Keratinocyte (primary cell): ENCODE measurements around the gene PPP1R1C. TPM values are rescaled to one million over a fixed set of nuclear protein-coding genes. Genes with fewer than 3 reads are reported as not detected.

Experiments used
- DNase-seq: peaks from one replicate; pipeline ENCODE4 v3.0.0-alpha.2; 2011; ENCODE audit warnings: low read depth, missing footprints, low spot score
- FAIRE-seq: peaks from 2 replicates; lab custom pipeline; 2011; peaks lifted over from hg19 to GRCh38; lab: Jason Lieb, UNC
- H2AFZ ChIP-seq: 2 replicates; pipeline ENCODE4 v1.6.0; 2012; ENCODE audit warnings: low read length, control low read depth, inconsistent platforms; ENCODE audit not compliant: control insufficient read depth
- H3K27ac ChIP-seq: 2 replicates; pipeline ENCODE4 v1.5.1; 2011; ENCODE audit warnings: low read length; ENCODE audit not compliant: control insufficient read depth, insufficient read depth
- H3K27me3 ChIP-seq: 3 replicates; pipeline ENCODE4 v1.6.0; 2011; ENCODE audit warnings: low read length; ENCODE audit not compliant: control insufficient read depth, insufficient read depth; ENCODE audit errors: extremely low read depth
- H3K36me3 ChIP-seq, 2 experiments: 2 replicates in 1 of 2; 3 replicates in 1 of 2; pipeline ENCODE4 v1.5.1; 2011; ENCODE audit warnings: low read length in 2 of 2, mild to moderate bottlenecking in 1 of 2; ENCODE audit not compliant: control insufficient read depth in 2 of 2, insufficient read depth in 2 of 2; ENCODE audit errors: extremely low read depth in 1 of 2
- H3K4me1 ChIP-seq: 3 replicates; pipeline ENCODE4 v1.5.1; 2011; ENCODE audit warnings: low read length; ENCODE audit not compliant: control insufficient read depth, insufficient read depth; ENCODE audit errors: extremely low read depth
- H3K4me2 ChIP-seq: 3 replicates; pipeline ENCODE4 v1.6.0; 2011; ENCODE audit warnings: low read depth, low read length; ENCODE audit not compliant: control insufficient read depth, insufficient read depth; ENCODE audit errors: extremely low read depth
- H3K4me3 ChIP-seq, 3 experiments: fragments of 200-600 bp in 1 of 3; sonication (generic) in 1 of 3; 2 replicates in 2 of 3; 3 replicates in 1 of 3; pipeline ENCODE4 v1.5.1; 2011 to 2016; ENCODE audit warnings: low read length in 3 of 3, mild to moderate bottlenecking in 3 of 3, control low read depth in 2 of 3, inconsistent platforms in 1 of 3, low read depth in 1 of 3, mixed read lengths in 1 of 3, mixed run types in 1 of 3, moderate library complexity in 1 of 3; ENCODE audit not compliant: control insufficient read depth in 2 of 3, insufficient read depth in 2 of 3; ENCODE audit errors: extremely low read depth in 1 of 3
- H3K79me2 ChIP-seq: 2 replicates; pipeline ENCODE4 v1.6.0; 2012; ENCODE audit warnings: low read length; ENCODE audit not compliant: control insufficient read depth, insufficient read depth
- H3K9ac ChIP-seq: 3 replicates; pipeline ENCODE4 v1.6.0; 2011; ENCODE audit warnings: low read length; ENCODE audit not compliant: control insufficient read depth, insufficient read depth; ENCODE audit errors: extremely low read depth
- H3K9me1 ChIP-seq: 3 replicates; pipeline ENCODE4 v1.6.0; 2011; ENCODE audit warnings: low read length; ENCODE audit not compliant: control insufficient read depth, insufficient read depth; ENCODE audit errors: extremely low read depth
- H3K9me3 ChIP-seq: 2 replicates; pipeline ENCODE4 v1.5.1; 2012; ENCODE audit warnings: low read depth, low read length; ENCODE audit not compliant: control insufficient read depth
- H4K20me1 ChIP-seq: 3 replicates; pipeline ENCODE4 v1.6.0; 2011; ENCODE audit warnings: low read length; ENCODE audit not compliant: control insufficient read depth, insufficient read depth; ENCODE audit errors: extremely low read depth
- CTCF ChIP-seq, 3 experiments: IDR thresholded peaks in 1 of 3; conservative IDR thresholded peaks in 1 of 3; optimal IDR thresholded peaks in 1 of 3; 2 replicates in 2 of 3; 3 replicates in 1 of 3; pipeline versions ENCODE3 to v1.5.1; 2011; ENCODE audit warnings: low read length in 3 of 3, mild to moderate bottlenecking in 3 of 3, moderate library complexity in 2 of 3, control low read depth in 1 of 3, inconsistent platforms in 1 of 3; ENCODE audit not compliant: insufficient read depth in 2 of 3; ENCODE audit errors: extremely low read depth in 1 of 3
- EZH2 ChIP-seq: IDR thresholded peaks from one replicate; pipeline ENCODE4 v1.6.1; 2012; ENCODE audit warnings: inconsistent platforms, mild to moderate bottlenecking, low read length, moderate library complexity
- dilution Hi-C: fragments of 300-500 bp; cut with MboI; formaldehyde crosslinking; loops from one replicate; pipeline ENCODE4 v1.7.0; 2020; ENCODE audit warnings: low sequenced_read_pairs; ENCODE audit not compliant: extremely low pct_ligation_motif_present
- polyA plus RNA-seq, 5 experiments: library from polyadenylated mRNA; depleted of rRNA in 3 of 5; stranded (reverse) in 3 of 5; stranded (forward) in 1 of 5; unstranded in 1 of 5; fragments of >200 nt; gene quantifications; 1 replicate in 1 of 5; 2 replicates in 3 of 5; 3 replicates in 1 of 5; pipeline versions ENCODE4 v1.2.1 to v1.2.3, GENCODE V29; 2011 to 2012; ENCODE audit warnings: missing spikeins in 2 of 5, low read depth in 1 of 5, low replicate concordance in 1 of 5

Gene PPP1R1C
- polyA plus RNA-seq, 1 donor (not counting 4 experiments of a cell fraction or from before 2014, with no cell fraction given), result 4.3 TPM

DNA sequence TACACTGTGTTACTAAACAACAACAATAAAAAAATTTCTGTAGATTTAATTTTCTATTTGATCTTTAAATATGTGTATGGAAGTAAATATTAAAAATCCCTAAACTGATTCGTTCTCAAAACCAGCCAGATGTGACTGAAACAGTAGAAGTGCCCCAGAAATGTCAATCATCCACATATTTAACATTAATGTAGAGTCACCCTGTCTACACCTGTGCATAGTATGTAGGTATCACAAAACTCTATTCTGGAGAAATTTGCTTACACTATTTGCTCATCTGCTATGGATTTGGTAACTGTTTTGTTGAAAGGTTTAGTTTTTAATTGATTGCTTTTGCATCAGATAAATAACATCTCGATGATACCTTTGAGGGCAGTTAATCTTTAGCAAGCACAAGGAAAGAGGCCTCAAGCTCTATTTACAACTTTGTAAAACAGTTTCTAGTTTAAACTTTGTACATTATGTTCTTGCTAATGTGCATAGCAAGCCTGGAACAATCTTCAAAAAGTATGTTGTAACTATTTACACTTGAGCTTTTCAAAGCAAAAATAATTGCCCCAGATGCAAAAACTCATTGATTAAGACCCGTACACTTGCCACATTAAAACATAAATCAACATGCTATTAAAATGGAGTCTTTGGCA, 76.8 kb downstream of the PPP1R1C start:
- H3K9me1 ChIP-seq, result no peaks in the 10 kb centered on the region
- no peak for DNase-seq
- H2AFZ ChIP-seq, result no peak overlapping the region
- TF ChIP-seq CTCF (optimal IDR thresholded peaks at IDR 0.05 in 1 of 3, IDR thresholded peaks at IDR 0.05 in 1 of 3, conservative IDR thresholded peaks at IDR 0.05 in 1 of 3; ENCODE audit: extremely low read depth in 1 of 3, insufficient read depth in 2 of 3, low read length in 3 of 3) (no peak), EZH2 (no peak)
- no peak overlapping the region for H3K9ac ChIP-seq
- no peak overlapping the region for H3K4me3 ChIP-seq
- H3K4me2 ChIP-seq, result no peak overlapping the region
- H3K4me1 ChIP-seq, result peaks cover 12% of the 10 kb centered on the region
- FAIRE-seq, result no peak
- H3K79me2 ChIP-seq, result no peaks in the 10 kb centered on the region
- no peaks in the 10 kb centered on the region for H3K36me3 ChIP-seq
- H3K27me3 ChIP-seq, result no peaks in the 10 kb centered on the region
- H3K27ac ChIP-seq, result no peak overlapping the region
- H3K9me3 ChIP-seq, result no peaks in the 10 kb centered on the region
- dilution Hi-C loops, result no loop called here
- H4K20me1 ChIP-seq, result no peaks in the 10 kb centered on the region

GRCh38 chr2:182064019-182064778, 78.5 kb downstream of the PPP1R1C start:
- Histone ChIP-seq H3K4me2 (no peak overlapping the region), H4K20me1 (no peaks in the 10 kb centered on the region), H3K9me3 (no peaks in the 10 kb centered on the region), H3K27me3 (no peaks in the 10 kb centered on the region), H3K4me1 (peaks cover 20% of the 10 kb centered on the region), H3K4me3 (no peak overlapping the region), H3K36me3 (no peaks in the 10 kb centered on the region), H3K27ac (no peak overlapping the region), H3K9ac (no peak overlapping the region), H3K79me2 (no peaks in the 10 kb centered on the region), H3K9me1 (no peaks in the 10 kb centered on the region), H2AFZ (no peak overlapping the region)
- FAIRE-seq (peak; percentile 5), DNase-seq (no peak)
- TF ChIP-seq CTCF (optimal IDR thresholded peaks at IDR 0.05 in 1 of 3, IDR thresholded peaks at IDR 0.05 in 1 of 3, conservative IDR thresholded peaks at IDR 0.05 in 1 of 3; ENCODE audit: extremely low read depth in 1 of 3, insufficient read depth in 2 of 3, low read length in 3 of 3) (no peak), EZH2 (no peak)
- dilution Hi-C loops, result no loop called here
